NT2/D1 (cell line): ENCODE data around the gene ADGB.

Experiments used
- SUZ12 ChIP-seq: IDR thresholded peaks from 2 replicates; pipeline ENCODE4 v1.6.1; 2011; ENCODE audit not compliant: insufficient read length, insufficient read depth; ENCODE audit errors: extremely low read depth
- YY1 ChIP-seq: IDR thresholded peaks from 2 replicates; pipeline ENCODE4 v1.6.1; 2011; ENCODE audit not compliant: insufficient read length, insufficient read depth

- TF ChIP-seq SUZ12: no peak
- TF ChIP-seq YY1: no peak
Measured at GRCh38 chr6:146791930-146792329, 193.2 kb downstream of the ADGB start.
